Thyroid gland (tissue), 4 donors: ENCODE data around the gene GBP5. TPM values are rescaled to one million over a fixed set of nuclear protein-coding genes. Genes with fewer than 3 reads are reported as not detected.
"Not testable (repeated sequence)": the region's sequence is repeated elsewhere in the genome, so short reads cannot be mapped to it uniquely, and the experiment has no call there.

Experiments
- DNase-seq, 2 donors: peaks; one replicate each; pipeline ENCODE4 v3.0.0-alpha.2; 2019
- H3K27ac ChIP-seq, 3 donors: fragments of 200-600 bp; sonication (generic); 1 replicate in 2 of 3; 2 replicates in 1 of 3; pipeline ENCODE4 v1.5.1; 2016 to 2019; ENCODE audit warnings: mild to moderate bottlenecking in 1 of 3, moderate library complexity in 1 of 3
- H3K27me3 ChIP-seq: fragments of 200-600 bp; sonication (generic); one replicate; pipeline ENCODE4 v1.5.1; 2019
- H3K36me3 ChIP-seq, 2 donors: fragments of 200-600 bp; sonication (generic); one replicate each; pipeline ENCODE4 v1.5.1; 2016 to 2019
- H3K4me1 ChIP-seq, 2 donors: fragments of 200-600 bp; sonication (generic); one replicate each; pipeline ENCODE4 v1.5.1; 2017 to 2019
- H3K4me3 ChIP-seq, 3 donors: fragments of 200-600 bp; sonication (generic); replicated peaks in 1 of 3; 1 replicate in 2 of 3; 2 replicates in 1 of 3; pipeline ENCODE4 v1.5.1; 2016; ENCODE audit warnings: mild to moderate bottlenecking in 1 of 3
- H3K9me3 ChIP-seq: fragments of 200-600 bp; sonication (generic); one replicate; pipeline ENCODE4 v1.5.1; 2017
- CTCF ChIP-seq, 6 experiments: fragments of 200-600 bp in 3 of 6; fragments of 450-650 bp in 3 of 6; sonication (generic) in 3 of 6; IDR thresholded peaks; one replicate each; pipeline ENCODE4 v1.5.1; 2016 to 2019; ENCODE audit warnings: antibody characterized with exemption in 6 of 6, mild to moderate bottlenecking in 2 of 6, inconsistent platforms in 1 of 6, moderate library complexity in 1 of 6
- POLR2A ChIP-seq, 2 donors: fragments of 450-650 bp; IDR thresholded peaks; one replicate each; pipeline ENCODE4 v1.6.1; 2017; ENCODE audit warnings: antibody characterized with exemption in 2 of 2, mild to moderate bottlenecking in 2 of 2, moderate library complexity in 1 of 2
- WGBS, 2 donors: methylation state at CpG; one replicate each; pipeline ENCODE4 v1.1.5; 2017; 5-methylcytosine and 5-hydroxymethylcytosine counted together
- intact Hi-C: fragments of 100-400 bp; cut with DNase I; formaldehyde crosslinking; loops from one replicate; pipeline ENCODE4 v1.15.1; 2023
- total RNA-seq, 4 donors: library from RNA; depleted of rRNA; stranded (reverse); fragments of >200 nt; gene quantifications; one replicate each; pipeline ENCODE4 v1.2.3, GENCODE V29; 2016

The GBP5 gene
- total RNA-seq, 4 donors from 2014 or later: 1.0 to 3.0 (median 2.4) TPM

- 75 to 79% methylated on average over 2 of the region's 2 CpGs for WGBS, 2 donors
- DNase-seq: no peak
- Histone ChIP-seq H3K27me3 (no peaks in the 10 kb centered on the region), H3K36me3 (no peaks in the 10 kb centered on the region), H3K9me3 (no peaks in the 10 kb centered on the region), H3K27ac (no peak overlapping the region), H3K4me1 (no peaks in the 10 kb centered on the region), H3K4me3 (no peak overlapping the region)
- TF ChIP-seq POLR2A (IDR thresholded peaks at IDR 0.05) (no peak), CTCF (IDR thresholded peaks at IDR 0.05) (no peak)
- intact Hi-C loops: no loop called here
Observed at GRCh38 chr1:89257041-89257440, 15.6 kb downstream of the GBP5 start.

- WGBS, 2 donors: 95 to 97% methylated on average over 8 of the region's 8 CpGs
- intact Hi-C loops: not testable (repeated sequence)
Observed at GRCh38 chr1:89255581-89255980, 17.1 kb downstream of the GBP5 start.

GRCh38 chr1:89254658-89255287 lies 17.9 kb downstream of the GBP5 start:
- Histone ChIP-seq H3K4me3 (no peak overlapping the region), H3K9me3 (no peaks in the 10 kb centered on the region), H3K36me3 (no peaks in the 10 kb centered on the region), H3K4me1 (no peaks in the 10 kb centered on the region), H3K27me3 (no peaks in the 10 kb centered on the region), H3K27ac (no peak overlapping the region)
- 69 to 72% methylated on average over 4 of the region's 4 CpGs for WGBS, 2 donors
- intact Hi-C loops: no loop called here
- no peak for DNase-seq
- TF ChIP-seq POLR2A (IDR thresholded peaks at IDR 0.05) (no peak), CTCF (IDR thresholded peaks at IDR 0.05) (no peak)

More at GRCh38 chr1:89255581-89255980, 17.1 kb downstream of the GBP5 start:
- DNase-seq, H3K27ac ChIP-seq, H3K27me3 ChIP-seq, H3K9me3 ChIP-seq, H3K4me3 ChIP-seq, H3K36me3 ChIP-seq, H3K4me1 ChIP-seq: not testable (repeated sequence)

GRCh38 chr1:89243046-89243445 lies 29.6 kb downstream of the GBP5 start:
- Histone ChIP-seq H3K4me1 (no peaks in the 10 kb centered on the region), H3K27me3 (no peaks in the 10 kb centered on the region), H3K4me3 (no peak overlapping the region), H3K36me3 (no peaks in the 10 kb centered on the region), H3K27ac (no peak overlapping the region), H3K9me3 (no peaks in the 10 kb centered on the region)
- no peak for DNase-seq
- intact Hi-C loops: no loop called here
- WGBS, 2 donors: 90 to 96% methylated on average over 3 of the region's 3 CpGs
- TF ChIP-seq POLR2A (IDR thresholded peaks at IDR 0.05) (no peak), CTCF (IDR thresholded peaks at IDR 0.05) (no peak)

Other genes with a start within 250 kb of the GBP5 start
- 10 to 100 TPM; 16.0 to 32.6 (median 21.2) TPM for gene GBP3, start 250.0 kb downstream of the GBP5 start, total RNA-seq
- gene GBP1, start 207.7 kb downstream of the GBP5 start, total RNA-seq: 10 to 100 TPM; 15.0 to 54.3 (median 22.9) TPM
- gene GBP2, start 146.7 kb downstream of the GBP5 start, total RNA-seq: 10 to 100 TPM; 11.0 to 44.3 (median 17.2) TPM
- gene GBP7, start 96.9 kb downstream of the GBP5 start, total RNA-seq: not detected
- 10 to 100 TPM in 2 of 4 donors, 1 to 10 TPM in 2; 2.5 to 11.0 (median 8.7) TPM for gene GBP4, start 73.9 kb downstream of the GBP5 start, total RNA-seq
- under 1 TPM in 1 of 4 donors, not detected in 3; 0.89 TPM for gene GBP6, start 91.2 kb upstream of the GBP5 start, total RNA-seq